MCF 10A (cell line): ENCODE results near the gene SLIT3. TPM values are rescaled to one million over a fixed set of nuclear protein-coding genes. Genes with fewer than 3 reads are reported as not detected.

Experiments
- BruUV-seq: library from RNA; stranded (reverse); fragments of 400-500 nt; replicated peaks from 2 replicates; lab custom pipeline; 2021; lab: Mats Ljungman, UMichigan
- CTCF ChIA-PET: fragments of 300-600 bp; sonication (Branson Sonifier 250); formaldehyde crosslinking; extraction: SDS; loops from one replicate; lab custom pipeline; 2021; ENCODE audit warnings: antibody characterized with exemption, inconsistent platforms; lab: Yijun Ruan, JAX
- POLR2A ChIA-PET: fragments of 300-600, 350-650 bp; sonication (Branson Sonifier 250); formaldehyde crosslinking; extraction: SDS; loops from one replicate; lab custom pipeline; 2020; ENCODE audit warnings: antibody characterized with exemption, inconsistent platforms; lab: Yijun Ruan, JAX
- DNase-seq: peaks from one replicate; pipeline ENCODE4 v3.0.0-alpha.2; 2018; ENCODE audit not compliant: unreplicated experiment
- H3K27ac Mint-ChIP-seq: one replicate; pipeline ENCODE4 v1.8.0; 2022; ENCODE audit warnings: mild to moderate bottlenecking, low read depth, mixed read lengths; ENCODE audit not compliant: unreplicated experiment
- H3K27me3 Mint-ChIP-seq: one replicate; pipeline ENCODE4 v1.8.0; 2022; ENCODE audit warnings: mixed read lengths; ENCODE audit not compliant: insufficient read depth, unreplicated experiment
- H3K36me3 Mint-ChIP-seq: one replicate; pipeline ENCODE4 v1.8.0; 2022; ENCODE audit warnings: mild to moderate bottlenecking, moderate library complexity, mixed read lengths; ENCODE audit not compliant: insufficient read depth, unreplicated experiment
- H3K4me1 Mint-ChIP-seq: one replicate; pipeline ENCODE4 v1.8.0; 2022; ENCODE audit warnings: mixed read lengths; ENCODE audit not compliant: insufficient read depth, unreplicated experiment
- H3K4me3 Mint-ChIP-seq: one replicate; pipeline ENCODE4 v1.8.0; 2022; ENCODE audit warnings: mild to moderate bottlenecking, moderate library complexity, mixed read lengths; ENCODE audit not compliant: unreplicated experiment
- H3K9me3 Mint-ChIP-seq: one replicate; pipeline ENCODE4 v1.8.0; 2022; ENCODE audit warnings: mixed read lengths; ENCODE audit not compliant: unreplicated experiment
- intact Hi-C: fragments of 100-400 bp; cut with micrococcal nuclease; formaldehyde crosslinking; loops from 2 replicates; pipeline ENCODE4 v1.14.1; 2022
- total RNA-seq: library from RNA; stranded (reverse); gene quantifications from 2 replicates; pipeline ENCODE4 v1.2.3, GENCODE V29; 2022
- TF ChIP-seq, protein P1 (sequence below): fragments of 200-600 bp; IDR thresholded peaks from one replicate; pipeline ENCODE4 v1.8.0; 2022; ENCODE audit warnings: antibody characterized with exemption, mild to moderate bottlenecking; ENCODE audit not compliant: unreplicated experiment

Gene SLIT3
- total RNA-seq, 1 experiment from 2014 or later = 0.89 TPM

DNA sequence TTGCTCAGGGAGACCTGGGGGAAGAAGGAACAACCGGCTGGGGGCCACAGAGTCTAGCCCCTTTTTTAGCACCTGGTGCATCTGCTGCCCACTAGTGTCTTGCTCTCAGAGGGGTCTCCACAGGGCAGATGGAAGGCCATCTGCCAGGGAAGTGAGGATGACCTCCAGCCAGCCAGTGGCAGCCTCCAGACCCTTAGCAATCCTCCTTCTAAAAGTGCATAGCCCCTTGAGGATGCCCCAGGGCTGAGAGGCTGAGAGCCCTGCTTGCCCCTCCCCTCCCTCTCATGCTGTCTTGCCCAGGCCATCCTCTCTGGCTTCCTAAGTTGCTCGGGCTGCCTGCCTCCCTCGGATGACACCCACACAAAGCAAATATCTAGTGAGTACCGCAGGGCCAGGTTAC lies 640.2 kb downstream of the SLIT3 start:
- CTCF ChIA-PET = interaction anchor here (0.6 to 10.2 kb wide), 2 partner anchors 18 to 285 kb away, joined by 3 to 90 read pairs; no protein-coding TSS in a partner anchor
- POLR2A ChIA-PET = interaction anchor here (0.6 to 1.2 kb wide), 2 partner anchors 8 to 14 kb away, joined by 3 read pairs; no protein-coding TSS in a partner anchor
- Mint-ChIP-seq H3K9me3 (no peaks in the 10 kb centered on the region), H3K27me3 (no peaks in the 10 kb centered on the region), H3K4me3 (no peak overlapping the region), H3K36me3 (no peaks in the 10 kb centered on the region), H3K27ac (no peak overlapping the region), H3K4me1 (peaks cover 20% of the 10 kb centered on the region)
- intact Hi-C loops = no loop called here
- DNase-seq = no peak
- TF ChIP-seq, protein P1, sequence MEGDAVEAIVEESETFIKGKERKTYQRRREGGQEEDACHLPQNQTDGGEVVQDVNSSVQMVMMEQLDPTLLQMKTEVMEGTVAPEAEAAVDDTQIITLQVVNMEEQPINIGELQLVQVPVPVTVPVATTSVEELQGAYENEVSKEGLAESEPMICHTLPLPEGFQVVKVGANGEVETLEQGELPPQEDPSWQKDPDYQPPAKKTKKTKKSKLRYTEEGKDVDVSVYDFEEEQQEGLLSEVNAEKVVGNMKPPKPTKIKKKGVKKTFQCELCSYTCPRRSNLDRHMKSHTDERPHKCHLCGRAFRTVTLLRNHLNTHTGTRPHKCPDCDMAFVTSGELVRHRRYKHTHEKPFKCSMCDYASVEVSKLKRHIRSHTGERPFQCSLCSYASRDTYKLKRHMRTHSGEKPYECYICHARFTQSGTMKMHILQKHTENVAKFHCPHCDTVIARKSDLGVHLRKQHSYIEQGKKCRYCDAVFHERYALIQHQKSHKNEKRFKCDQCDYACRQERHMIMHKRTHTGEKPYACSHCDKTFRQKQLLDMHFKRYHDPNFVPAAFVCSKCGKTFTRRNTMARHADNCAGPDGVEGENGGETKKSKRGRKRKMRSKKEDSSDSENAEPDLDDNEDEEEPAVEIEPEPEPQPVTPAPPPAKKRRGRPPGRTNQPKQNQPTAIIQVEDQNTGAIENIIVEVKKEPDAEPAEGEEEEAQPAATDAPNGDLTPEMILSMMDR = no peak
- BruUV-seq = no TSS peak

DNA sequence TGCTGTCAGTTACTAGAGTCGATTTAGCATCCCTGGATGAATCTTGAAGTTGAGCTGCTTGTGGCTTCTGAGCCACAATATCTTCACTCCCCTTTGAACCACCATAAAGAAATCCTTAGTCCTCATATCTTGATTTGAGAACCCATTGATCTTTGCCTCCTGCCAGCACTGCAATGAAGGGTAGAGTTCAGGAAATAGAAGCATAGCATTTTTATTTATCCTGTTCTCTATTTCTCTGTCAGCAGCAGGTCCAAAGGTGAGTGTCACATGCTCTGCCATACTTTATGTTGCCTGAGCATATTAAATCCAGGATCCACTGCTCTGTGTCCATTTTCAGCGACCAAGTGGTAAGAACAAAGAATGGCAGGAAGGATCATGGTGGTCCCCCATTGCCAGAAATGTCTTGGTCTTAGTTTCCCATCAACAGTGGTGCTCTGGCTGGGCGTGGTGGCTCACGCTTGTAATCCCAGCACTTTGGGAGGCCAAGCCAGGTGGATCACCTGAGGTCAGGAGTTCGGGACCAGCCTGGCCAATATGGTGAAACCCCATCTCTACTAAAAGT lies 641.6 kb downstream of the SLIT3 start:
- H3K27me3 Mint-ChIP-seq = no peaks in the 10 kb centered on the region
- DNase-seq = no peak
- POLR2A ChIA-PET = interaction anchor here (4.7 to 6.5 kb wide), 2 partner anchors 12 to 80 kb away, joined by 72 to 119 read pairs; partner anchors contain the start of gene PANK3
- H3K4me3 Mint-ChIP-seq = no peak overlapping the region
- no peaks in the 10 kb centered on the region for H3K36me3 Mint-ChIP-seq
- H3K4me1 Mint-ChIP-seq = peaks cover 20% of the 10 kb centered on the region
- no peak overlapping the region for H3K27ac Mint-ChIP-seq
- H3K9me3 Mint-ChIP-seq = no peaks in the 10 kb centered on the region
- BruUV-seq = no TSS peak
- intact Hi-C loops = no loop called here
- CTCF ChIA-PET = interaction anchor here (1.2 to 10.2 kb wide), 2 partner anchors 8 to 20 kb away, joined by 3 to 90 read pairs; no protein-coding TSS in a partner anchor
- TF ChIP-seq, protein P1 = no peak

DNA sequence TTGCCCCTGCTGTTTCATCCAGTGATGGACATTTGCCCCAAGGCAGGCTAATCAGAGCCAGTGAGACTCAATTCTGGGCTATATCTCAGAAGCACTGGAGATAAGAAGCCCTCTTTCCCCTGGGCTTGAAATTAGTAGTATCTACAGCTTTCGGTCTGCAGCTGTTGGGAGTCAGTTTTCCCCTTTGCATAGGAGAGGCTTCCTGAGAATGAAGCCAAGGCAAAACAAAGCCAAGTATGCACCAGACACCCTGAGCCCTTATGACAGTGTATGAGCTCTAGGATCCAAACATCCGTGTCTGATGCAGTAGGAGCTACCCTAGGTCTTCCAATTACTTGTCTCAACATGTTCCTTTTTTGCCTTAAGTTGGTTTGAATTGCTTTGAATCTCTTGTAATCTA lies 642.5 kb downstream of the SLIT3 start:
- Mint-ChIP-seq H3K4me1 (peaks cover 26% of the 10 kb centered on the region), H3K27me3 (no peaks in the 10 kb centered on the region), H3K4me3 (no peak overlapping the region), H3K36me3 (no peaks in the 10 kb centered on the region), H3K27ac (peak overlapping the region; percentile 80), H3K9me3 (no peaks in the 10 kb centered on the region)
- ChIA-PET CTCF (interaction anchor here (1.1 to 1.2 kb wide), 3 partner anchors 9 to 41 kb away, joined by 3 to 8 read pairs (median 3); no protein-coding TSS in a partner anchor), POLR2A (interaction anchor here (0.8 to 6.5 kb wide), 5 partner anchors 12 to 925 kb away, joined by 3 to 119 read pairs (median 3); partner anchors contain the start of genes PANK3 and SPDL1)
- TF ChIP-seq, protein P1 = no peak
- BruUV-seq = no TSS peak
- peak; percentile 38 for DNase-seq
- intact Hi-C loops = no loop called here

DNA sequence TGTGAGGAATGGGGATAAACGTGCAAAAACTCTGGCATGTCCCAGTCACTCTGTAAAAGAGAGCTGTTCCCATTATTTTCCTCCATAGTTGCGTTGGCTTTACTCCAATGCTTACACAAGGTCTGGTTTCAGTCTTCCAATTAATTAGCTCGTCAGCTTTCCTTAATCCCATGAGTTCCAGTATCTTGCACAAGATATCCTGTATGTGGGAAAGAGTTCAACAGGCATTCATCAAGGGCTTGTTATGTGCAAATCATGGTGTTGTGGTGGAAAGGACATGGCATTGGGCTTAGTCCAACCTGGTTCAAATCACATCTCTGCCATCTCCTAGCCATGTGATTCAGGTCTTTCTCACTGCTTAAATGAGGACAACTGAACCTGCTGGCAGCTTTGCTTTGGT lies 644.3 kb downstream of the SLIT3 start:
- TF ChIP-seq, protein P1 = no peak
- H3K27ac Mint-ChIP-seq = peak overlapping the region; percentile 52
- no peaks in the 10 kb centered on the region for H3K27me3 Mint-ChIP-seq
- H3K9me3 Mint-ChIP-seq = no peaks in the 10 kb centered on the region
- intact Hi-C loops = no loop called here
- H3K36me3 Mint-ChIP-seq = no peaks in the 10 kb centered on the region
- DNase-seq = peak; percentile 97
- H3K4me1 Mint-ChIP-seq = peaks cover 37% of the 10 kb centered on the region
- ChIA-PET POLR2A (interaction anchor here (0.6 to 6.5 kb wide), 14 partner anchors 10 to 249 kb away, joined by 3 to 119 read pairs (median 4); partner anchors contain the start of genes PANK3 and RARS1), CTCF (interaction anchor here (0.6 to 3.0 kb wide), 4 partner anchors 9 to 1716 kb away, joined by 3 to 14 read pairs (median 4); no protein-coding TSS in a partner anchor)
- BruUV-seq = no TSS peak
- H3K4me3 Mint-ChIP-seq = no peak overlapping the region
